Breast epithelium (tissue), 3 donors: ENCODE measurements around the gene CCDC3.

ENCODE experiments used
- POLR2A ChIP-seq: fragments of 450-650 bp; IDR thresholded peaks from one replicate; pipeline ENCODE4 v1.6.1; 2016; ENCODE audit warnings: antibody characterized with exemption, mild to moderate bottlenecking, moderate library complexity
- POLR2AphosphoS5 ChIP-seq, 3 donors: sonication (generic); formaldehyde crosslinking; IDR thresholded peaks; one replicate each; pipeline ENCODE4 v1.6.1; 2017; ENCODE audit warnings: antibody characterized with exemption in 3 of 3
- TF ChIP-seq, protein P1 (sequence below), 3 donors: fragments of 450-650 bp; IDR thresholded peaks; one replicate each; pipeline ENCODE4 v1.5.1; 2016 to 2017; ENCODE audit warnings: antibody characterized with exemption in 3 of 3, mild to moderate bottlenecking in 3 of 3, moderate library complexity in 3 of 3

DNA sequence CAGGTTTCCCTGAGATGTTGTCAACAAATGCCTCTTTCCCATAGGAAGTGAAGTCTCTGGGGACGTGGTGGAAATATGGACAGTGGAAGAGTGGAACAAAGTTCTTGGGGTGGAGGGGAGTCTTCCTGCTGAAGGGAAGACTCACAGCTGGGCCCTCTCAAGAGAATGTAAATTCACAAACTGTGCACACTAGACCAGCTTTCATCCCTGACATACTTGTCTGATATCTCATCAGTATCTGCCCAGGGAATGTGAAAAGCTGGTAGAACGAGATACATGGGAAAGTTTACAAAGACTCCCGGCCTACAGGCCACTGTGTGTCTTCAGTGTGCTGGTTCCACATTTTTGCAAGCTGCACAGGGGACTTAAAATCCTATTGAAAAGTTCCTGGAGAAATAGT lies 16.7 kb upstream of the CCDC3 start:
- TF ChIP-seq, protein P1, sequence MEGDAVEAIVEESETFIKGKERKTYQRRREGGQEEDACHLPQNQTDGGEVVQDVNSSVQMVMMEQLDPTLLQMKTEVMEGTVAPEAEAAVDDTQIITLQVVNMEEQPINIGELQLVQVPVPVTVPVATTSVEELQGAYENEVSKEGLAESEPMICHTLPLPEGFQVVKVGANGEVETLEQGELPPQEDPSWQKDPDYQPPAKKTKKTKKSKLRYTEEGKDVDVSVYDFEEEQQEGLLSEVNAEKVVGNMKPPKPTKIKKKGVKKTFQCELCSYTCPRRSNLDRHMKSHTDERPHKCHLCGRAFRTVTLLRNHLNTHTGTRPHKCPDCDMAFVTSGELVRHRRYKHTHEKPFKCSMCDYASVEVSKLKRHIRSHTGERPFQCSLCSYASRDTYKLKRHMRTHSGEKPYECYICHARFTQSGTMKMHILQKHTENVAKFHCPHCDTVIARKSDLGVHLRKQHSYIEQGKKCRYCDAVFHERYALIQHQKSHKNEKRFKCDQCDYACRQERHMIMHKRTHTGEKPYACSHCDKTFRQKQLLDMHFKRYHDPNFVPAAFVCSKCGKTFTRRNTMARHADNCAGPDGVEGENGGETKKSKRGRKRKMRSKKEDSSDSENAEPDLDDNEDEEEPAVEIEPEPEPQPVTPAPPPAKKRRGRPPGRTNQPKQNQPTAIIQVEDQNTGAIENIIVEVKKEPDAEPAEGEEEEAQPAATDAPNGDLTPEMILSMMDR (IDR thresholded peaks at IDR 0.05) = no peak
- no peak for TF ChIP-seq POLR2AphosphoS5 (IDR thresholded peaks at IDR 0.05)
- TF ChIP-seq POLR2A = no peak
